Measurements from ENCODE around the gene ADAMTSL3.
"Not testable (repeated sequence)": the region's sequence is repeated elsewhere in the genome, so short reads cannot be mapped to it uniquely, and the experiment has no call there.

DNA sequence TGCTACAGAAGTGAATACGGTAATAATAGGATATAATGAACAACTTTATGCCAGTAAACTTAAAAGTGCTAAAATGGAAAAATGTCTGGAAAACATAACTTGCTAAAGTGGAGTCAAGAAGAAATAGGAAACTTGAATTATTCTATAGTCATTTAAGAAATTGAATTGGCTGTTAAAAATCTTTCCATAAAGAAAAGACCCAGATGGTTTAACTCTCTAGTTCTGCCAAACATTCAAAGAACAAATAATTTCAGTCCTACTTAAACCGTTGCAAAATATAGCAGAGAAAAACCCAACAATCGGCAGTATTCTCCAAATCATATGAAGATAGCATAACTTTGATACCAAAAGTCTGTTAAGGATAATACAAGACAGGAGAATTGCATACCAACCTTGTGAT lies 432.1 kb downstream of the ADAMTSL3 start:
- TF ChIP-seq, protein P1, sequence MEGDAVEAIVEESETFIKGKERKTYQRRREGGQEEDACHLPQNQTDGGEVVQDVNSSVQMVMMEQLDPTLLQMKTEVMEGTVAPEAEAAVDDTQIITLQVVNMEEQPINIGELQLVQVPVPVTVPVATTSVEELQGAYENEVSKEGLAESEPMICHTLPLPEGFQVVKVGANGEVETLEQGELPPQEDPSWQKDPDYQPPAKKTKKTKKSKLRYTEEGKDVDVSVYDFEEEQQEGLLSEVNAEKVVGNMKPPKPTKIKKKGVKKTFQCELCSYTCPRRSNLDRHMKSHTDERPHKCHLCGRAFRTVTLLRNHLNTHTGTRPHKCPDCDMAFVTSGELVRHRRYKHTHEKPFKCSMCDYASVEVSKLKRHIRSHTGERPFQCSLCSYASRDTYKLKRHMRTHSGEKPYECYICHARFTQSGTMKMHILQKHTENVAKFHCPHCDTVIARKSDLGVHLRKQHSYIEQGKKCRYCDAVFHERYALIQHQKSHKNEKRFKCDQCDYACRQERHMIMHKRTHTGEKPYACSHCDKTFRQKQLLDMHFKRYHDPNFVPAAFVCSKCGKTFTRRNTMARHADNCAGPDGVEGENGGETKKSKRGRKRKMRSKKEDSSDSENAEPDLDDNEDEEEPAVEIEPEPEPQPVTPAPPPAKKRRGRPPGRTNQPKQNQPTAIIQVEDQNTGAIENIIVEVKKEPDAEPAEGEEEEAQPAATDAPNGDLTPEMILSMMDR (conservative IDR thresholded peaks at IDR 0.05; ENCODE audit: low read depth in 2 of 2): not testable (repeated sequence)
- TF ChIP-seq POLR2AphosphoS5 (IDR thresholded peaks at IDR 0.05; ENCODE audit: low read depth); EZH2 (IDR thresholded peaks at IDR 0.05; ENCODE audit: low read depth, unreplicated experiment); JUNB (IDR thresholded peaks at IDR 0.05; ENCODE audit: unreplicated experiment); ZNF114 (CRISPR knock-in tag; IDR thresholded peaks at IDR 0.05); ZNF331 (CRISPR knock-in tag; IDR thresholded peaks at IDR 0.05; ENCODE audit: low read depth); EZH2phosphoT487 (IDR thresholded peaks at IDR 0.05; ENCODE audit: unreplicated experiment); CREB1 (CRISPR knock-in tag; IDR thresholded peaks at IDR 0.05; ENCODE audit: low read depth); NANOG (IDR thresholded peaks at IDR 0.05; ENCODE audit: borderline replicate concordance); STAT1 (IDR thresholded peaks at IDR 0.05; ENCODE audit: unreplicated experiment): not testable (repeated sequence)
- TF ChIP-seq, protein P2, sequence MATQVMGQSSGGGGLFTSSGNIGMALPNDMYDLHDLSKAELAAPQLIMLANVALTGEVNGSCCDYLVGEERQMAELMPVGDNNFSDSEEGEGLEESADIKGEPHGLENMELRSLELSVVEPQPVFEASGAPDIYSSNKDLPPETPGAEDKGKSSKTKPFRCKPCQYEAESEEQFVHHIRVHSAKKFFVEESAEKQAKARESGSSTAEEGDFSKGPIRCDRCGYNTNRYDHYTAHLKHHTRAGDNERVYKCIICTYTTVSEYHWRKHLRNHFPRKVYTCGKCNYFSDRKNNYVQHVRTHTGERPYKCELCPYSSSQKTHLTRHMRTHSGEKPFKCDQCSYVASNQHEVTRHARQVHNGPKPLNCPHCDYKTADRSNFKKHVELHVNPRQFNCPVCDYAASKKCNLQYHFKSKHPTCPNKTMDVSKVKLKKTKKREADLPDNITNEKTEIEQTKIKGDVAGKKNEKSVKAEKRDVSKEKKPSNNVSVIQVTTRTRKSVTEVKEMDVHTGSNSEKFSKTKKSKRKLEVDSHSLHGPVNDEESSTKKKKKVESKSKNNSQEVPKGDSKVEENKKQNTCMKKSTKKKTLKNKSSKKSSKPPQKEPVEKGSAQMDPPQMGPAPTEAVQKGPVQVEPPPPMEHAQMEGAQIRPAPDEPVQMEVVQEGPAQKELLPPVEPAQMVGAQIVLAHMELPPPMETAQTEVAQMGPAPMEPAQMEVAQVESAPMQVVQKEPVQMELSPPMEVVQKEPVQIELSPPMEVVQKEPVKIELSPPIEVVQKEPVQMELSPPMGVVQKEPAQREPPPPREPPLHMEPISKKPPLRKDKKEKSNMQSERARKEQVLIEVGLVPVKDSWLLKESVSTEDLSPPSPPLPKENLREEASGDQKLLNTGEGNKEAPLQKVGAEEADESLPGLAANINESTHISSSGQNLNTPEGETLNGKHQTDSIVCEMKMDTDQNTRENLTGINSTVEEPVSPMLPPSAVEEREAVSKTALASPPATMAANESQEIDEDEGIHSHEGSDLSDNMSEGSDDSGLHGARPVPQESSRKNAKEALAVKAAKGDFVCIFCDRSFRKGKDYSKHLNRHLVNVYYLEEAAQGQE (IDR thresholded peaks at IDR 0.05; ENCODE audit: unreplicated experiment): not testable (repeated sequence)
- TF ChIP-seq, protein P3, sequence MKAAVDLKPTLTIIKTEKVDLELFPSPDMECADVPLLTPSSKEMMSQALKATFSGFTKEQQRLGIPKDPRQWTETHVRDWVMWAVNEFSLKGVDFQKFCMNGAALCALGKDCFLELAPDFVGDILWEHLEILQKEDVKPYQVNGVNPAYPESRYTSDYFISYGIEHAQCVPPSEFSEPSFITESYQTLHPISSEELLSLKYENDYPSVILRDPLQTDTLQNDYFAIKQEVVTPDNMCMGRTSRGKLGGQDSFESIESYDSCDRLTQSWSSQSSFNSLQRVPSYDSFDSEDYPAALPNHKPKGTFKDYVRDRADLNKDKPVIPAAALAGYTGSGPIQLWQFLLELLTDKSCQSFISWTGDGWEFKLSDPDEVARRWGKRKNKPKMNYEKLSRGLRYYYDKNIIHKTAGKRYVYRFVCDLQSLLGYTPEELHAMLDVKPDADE (IDR thresholded peaks at IDR 0.05): not testable (repeated sequence)
- TF ChIP-seq, protein P4, sequence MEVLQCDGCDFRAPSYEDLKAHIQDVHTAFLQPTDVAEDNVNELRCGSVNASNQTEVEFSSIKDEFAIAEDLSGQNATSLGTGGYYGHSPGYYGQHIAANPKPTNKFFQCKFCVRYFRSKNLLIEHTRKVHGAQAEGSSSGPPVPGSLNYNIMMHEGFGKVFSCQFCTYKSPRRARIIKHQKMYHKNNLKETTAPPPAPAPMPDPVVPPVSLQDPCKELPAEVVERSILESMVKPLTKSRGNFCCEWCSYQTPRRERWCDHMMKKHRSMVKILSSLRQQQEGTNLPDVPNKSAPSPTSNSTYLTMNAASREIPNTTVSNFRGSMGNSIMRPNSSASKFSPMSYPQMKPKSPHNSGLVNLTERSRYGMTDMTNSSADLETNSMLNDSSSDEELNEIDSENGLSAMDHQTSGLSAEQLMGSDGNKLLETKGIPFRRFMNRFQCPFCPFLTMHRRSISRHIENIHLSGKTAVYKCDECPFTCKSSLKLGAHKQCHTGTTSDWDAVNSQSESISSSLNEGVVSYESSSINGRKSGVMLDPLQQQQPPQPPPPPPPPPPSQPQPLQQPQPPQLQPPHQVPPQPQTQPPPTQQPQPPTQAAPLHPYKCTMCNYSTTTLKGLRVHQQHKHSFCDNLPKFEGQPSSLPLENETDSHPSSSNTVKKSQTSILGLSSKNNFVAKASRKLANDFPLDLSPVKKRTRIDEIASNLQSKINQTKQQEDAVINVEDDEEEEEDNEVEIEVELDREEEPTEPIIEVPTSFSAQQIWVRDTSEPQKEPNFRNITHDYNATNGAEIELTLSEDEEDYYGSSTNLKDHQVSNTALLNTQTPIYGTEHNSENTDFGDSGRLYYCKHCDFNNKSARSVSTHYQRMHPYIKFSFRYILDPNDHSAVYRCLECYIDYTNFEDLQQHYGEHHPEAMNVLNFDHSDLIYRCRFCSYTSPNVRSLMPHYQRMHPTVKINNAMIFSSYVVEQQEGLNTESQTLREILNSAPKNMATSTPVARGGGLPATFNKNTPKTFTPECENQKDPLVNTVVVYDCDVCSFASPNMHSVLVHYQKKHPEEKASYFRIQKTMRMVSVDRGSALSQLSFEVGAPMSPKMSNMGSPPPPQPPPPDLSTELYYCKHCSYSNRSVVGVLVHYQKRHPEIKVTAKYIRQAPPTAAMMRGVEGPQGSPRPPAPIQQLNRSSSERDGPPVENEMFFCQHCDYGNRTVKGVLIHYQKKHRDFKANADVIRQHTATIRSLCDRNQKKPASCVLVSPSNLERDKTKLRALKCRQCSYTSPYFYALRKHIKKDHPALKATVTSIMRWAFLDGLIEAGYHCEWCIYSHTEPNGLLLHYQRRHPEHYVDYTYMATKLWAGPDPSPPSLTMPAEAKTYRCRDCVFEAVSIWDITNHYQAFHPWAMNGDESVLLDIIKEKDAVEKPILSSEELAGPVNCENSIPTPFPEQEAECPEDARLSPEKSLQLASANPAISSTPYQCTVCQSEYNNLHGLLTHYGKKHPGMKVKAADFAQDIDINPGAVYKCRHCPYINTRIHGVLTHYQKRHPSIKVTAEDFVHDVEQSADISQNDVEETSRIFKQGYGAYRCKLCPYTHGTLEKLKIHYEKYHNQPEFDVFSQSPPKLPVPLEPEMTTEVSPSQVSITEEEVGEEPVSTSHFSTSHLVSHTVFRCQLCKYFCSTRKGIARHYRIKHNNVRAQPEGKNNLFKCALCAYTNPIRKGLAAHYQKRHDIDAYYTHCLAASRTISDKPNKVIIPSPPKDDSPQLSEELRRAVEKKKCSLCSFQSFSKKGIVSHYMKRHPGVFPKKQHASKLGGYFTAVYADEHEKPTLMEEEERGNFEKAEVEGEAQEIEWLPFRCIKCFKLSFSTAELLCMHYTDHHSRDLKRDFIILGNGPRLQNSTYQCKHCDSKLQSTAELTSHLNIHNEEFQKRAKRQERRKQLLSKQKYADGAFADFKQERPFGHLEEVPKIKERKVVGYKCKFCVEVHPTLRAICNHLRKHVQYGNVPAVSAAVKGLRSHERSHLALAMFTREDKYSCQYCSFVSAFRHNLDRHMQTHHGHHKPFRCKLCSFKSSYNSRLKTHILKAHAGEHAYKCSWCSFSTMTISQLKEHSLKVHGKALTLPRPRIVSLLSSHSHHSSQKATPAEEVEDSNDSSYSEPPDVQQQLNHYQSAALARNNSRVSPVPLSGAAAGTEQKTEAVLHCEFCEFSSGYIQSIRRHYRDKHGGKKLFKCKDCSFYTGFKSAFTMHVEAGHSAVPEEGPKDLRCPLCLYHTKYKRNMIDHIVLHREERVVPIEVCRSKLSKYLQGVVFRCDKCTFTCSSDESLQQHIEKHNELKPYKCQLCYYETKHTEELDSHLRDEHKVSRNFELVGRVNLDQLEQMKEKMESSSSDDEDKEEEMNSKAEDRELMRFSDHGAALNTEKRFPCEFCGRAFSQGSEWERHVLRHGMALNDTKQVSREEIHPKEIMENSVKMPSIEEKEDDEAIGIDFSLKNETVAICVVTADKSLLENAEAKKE (CRISPR knock-in tag; IDR thresholded peaks at IDR 0.05): not testable (repeated sequence)
